ENCODE measurements around the gene YEATS2. TPM values are rescaled to one million over a fixed set of nuclear protein-coding genes. Genes with fewer than 3 reads are reported as not detected.

The YEATS2 gene
- total RNA-seq, 1 donor from 2014 or later: 8.8 TPM

Other genes starting within 250 kb of the YEATS2 start
- 0.87 TPM for gene KLHL6, start 142.1 kb upstream of the YEATS2 start, total RNA-seq
- 272 TPM for gene KLHL24, start 62.2 kb upstream of the YEATS2 start, total RNA-seq
- 2.3 TPM for gene MAP6D1, start 127.8 kb downstream of the YEATS2 start, total RNA-seq
- 58.0 TPM for gene PARL, start 187.1 kb downstream of the YEATS2 start, total RNA-seq

Measured in left ventricle myocardium superior (tissue), 1 donor.